ENCODE data around the gene PTGDR2.

The PTGDR2 gene

DNA sequence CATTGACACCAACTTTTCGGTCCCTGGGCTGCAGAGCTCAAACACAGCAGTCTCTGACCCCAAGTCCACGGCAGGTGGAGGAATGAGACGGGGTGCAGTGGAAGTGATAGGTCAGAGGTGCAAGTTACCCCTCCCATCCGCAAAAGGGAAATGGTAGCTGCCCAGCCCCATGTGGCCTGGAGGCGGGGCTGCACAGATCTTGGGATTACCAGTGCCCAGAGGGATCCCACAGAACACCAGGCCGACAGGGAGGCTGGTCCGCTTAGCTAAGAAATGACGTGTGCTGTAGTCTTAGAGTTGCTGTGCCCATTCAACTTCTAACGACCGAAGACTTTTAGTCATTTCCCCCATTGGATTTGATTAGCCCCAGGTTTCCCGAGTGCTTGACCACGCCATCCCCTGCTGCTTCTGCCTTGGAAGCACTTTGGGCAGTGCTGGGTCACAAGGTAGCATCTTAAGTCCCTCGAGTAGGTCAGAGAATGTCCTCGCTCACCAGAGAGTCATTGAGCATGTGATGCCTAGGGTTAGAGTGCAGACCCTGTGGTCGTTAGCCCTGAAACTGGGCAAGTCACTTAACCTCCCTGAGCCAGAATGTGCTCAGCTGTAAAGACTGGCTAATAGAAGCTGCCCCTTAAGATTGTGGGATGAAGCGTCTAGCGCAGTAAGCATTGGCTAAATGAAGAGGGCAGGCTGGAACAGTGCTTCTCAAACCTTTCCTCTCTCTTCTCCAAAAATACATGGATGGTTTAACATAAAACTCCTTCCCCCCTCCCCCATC lies 4.2 kb downstream of the PTGDR2 start:
- Histone ChIP-seq H3K4me3 (ENCODE audit: insufficient read length, low read depth) (no peak overlapping the region), H3K9me3 (ENCODE audit: insufficient read depth, low read length) (no peaks in the 10 kb centered on the region), H3K9ac (ENCODE audit: insufficient read length, low read depth) (no peak overlapping the region), H3K27me3 (ENCODE audit: insufficient read depth, insufficient read length) (no peaks in the 10 kb centered on the region), H3K36me3 (ENCODE audit: insufficient read depth, insufficient read length, low read length) (peaks cover 71% of the 10 kb centered on the region), H3K4me1 (ENCODE audit: insufficient read depth, insufficient read length) (peaks cover 2% of the 10 kb centered on the region)
- no peak for DNase-seq (ENCODE audit: low read depth, low spot score)
- TF ChIP-seq SUZ12 (IDR thresholded peaks at IDR 0.05; ENCODE audit: extremely low read depth, insufficient read depth, insufficient read length): no peak
- TF ChIP-seq ZNF274 (IDR thresholded peaks at IDR 0.05; ENCODE audit: low read depth, low read length): no peak
- TF ChIP-seq YY1 (IDR thresholded peaks at IDR 0.05; ENCODE audit: insufficient read depth, insufficient read length): no peak

DNA sequence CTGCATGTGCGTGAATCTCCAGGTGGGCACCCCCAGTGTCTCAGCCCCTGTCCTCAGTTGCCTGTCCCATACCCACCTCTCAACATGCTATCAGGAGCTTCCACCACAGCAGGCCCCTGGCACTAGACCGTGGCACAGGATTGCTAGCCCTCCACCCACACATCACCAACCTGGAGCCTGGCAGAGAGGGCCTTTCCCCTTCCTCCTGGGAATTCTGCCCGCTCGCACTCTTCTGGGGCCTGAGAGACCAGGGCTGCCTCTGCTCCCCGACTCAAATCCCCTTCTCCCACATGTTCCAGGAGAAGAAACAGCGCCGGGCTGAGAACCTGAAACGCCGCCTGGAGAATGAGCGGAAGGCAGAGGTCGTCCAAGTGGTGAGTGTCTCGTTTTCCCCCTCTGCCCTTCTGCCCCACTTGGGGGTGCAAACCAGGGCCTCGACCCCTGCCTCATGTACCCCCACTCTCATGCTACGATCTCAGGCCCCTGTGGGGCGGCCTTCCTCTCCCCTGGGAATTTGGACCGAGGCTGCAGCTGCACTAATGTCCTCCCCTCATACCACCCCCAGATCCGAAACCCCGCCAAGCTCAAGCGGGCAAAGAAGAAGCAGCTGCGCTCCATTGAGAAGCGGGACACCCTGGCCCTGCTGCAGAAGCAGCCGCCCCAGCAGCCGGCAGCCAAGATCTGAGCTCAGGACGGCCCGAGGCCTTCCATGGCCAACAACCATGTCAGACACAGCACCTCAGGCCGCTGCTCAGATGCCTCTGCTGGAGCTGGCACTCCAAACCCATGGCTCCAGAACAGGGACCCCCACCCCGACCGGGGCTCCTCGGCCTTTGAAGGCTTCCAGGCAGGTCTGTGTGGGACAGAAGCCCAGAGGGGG lies 5.9 kb downstream of the PTGDR2 start:
- TF ChIP-seq YY1 (IDR thresholded peaks at IDR 0.05; ENCODE audit: insufficient read depth, insufficient read length) (no peak), SUZ12 (IDR thresholded peaks at IDR 0.05; ENCODE audit: extremely low read depth, insufficient read depth, insufficient read length) (no peak), ZNF274 (IDR thresholded peaks at IDR 0.05; ENCODE audit: low read depth, low read length) (no peak)
- H3K9me3 ChIP-seq (ENCODE audit: insufficient read depth, low read length): no peaks in the 10 kb centered on the region
- H3K4me1 ChIP-seq (ENCODE audit: insufficient read depth, insufficient read length): peaks cover 3% of the 10 kb centered on the region
- DNase-seq (ENCODE audit: low read depth, low spot score): no peak
- no peaks in the 10 kb centered on the region for H3K27me3 ChIP-seq (ENCODE audit: insufficient read depth, insufficient read length)
- H3K9ac ChIP-seq (ENCODE audit: insufficient read length, low read depth): no peak overlapping the region
- no peak overlapping the region for H3K4me3 ChIP-seq (ENCODE audit: insufficient read length, low read depth)
- H3K36me3 ChIP-seq (ENCODE audit: insufficient read depth, insufficient read length, low read length): peaks cover 85% of the 10 kb centered on the region

DNA sequence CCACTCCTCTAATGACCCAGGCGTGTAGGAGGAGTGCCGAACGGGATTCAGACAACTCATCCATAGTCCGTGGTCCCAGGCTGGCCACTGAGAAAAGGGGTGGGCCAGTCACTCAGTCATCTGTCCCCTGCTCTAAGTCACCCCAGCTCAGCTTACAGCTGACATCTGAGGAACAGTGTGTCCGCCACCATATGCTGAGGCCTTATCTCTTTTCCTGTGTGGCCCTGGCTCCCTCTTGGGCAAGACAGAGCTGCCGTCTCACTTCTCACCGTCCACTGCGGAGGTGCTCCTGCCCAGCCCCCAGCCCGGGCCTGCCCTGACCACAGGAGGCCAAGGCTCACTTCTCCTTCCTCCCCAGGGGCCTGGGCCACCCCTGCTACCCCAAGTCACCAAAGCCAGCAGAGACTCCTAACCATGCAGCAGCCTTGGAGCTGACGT lies 7.0 kb downstream of the PTGDR2 start:
- H3K4me3 ChIP-seq (ENCODE audit: insufficient read length, low read depth): no peak overlapping the region
- H3K9ac ChIP-seq (ENCODE audit: insufficient read length, low read depth): no peak overlapping the region
- H3K36me3 ChIP-seq (ENCODE audit: insufficient read depth, insufficient read length, low read length): peaks cover 96% of the 10 kb centered on the region
- no peak for DNase-seq (ENCODE audit: low read depth, low spot score)
- H3K27me3 ChIP-seq (ENCODE audit: insufficient read depth, insufficient read length): no peaks in the 10 kb centered on the region
- no peak for TF ChIP-seq ZNF274 (IDR thresholded peaks at IDR 0.05; ENCODE audit: low read depth, low read length)
- no peak for TF ChIP-seq SUZ12 (IDR thresholded peaks at IDR 0.05; ENCODE audit: extremely low read depth, insufficient read depth, insufficient read length)
- no peak for TF ChIP-seq YY1 (IDR thresholded peaks at IDR 0.05; ENCODE audit: insufficient read depth, insufficient read length)
- H3K9me3 ChIP-seq (ENCODE audit: insufficient read depth, low read length): no peaks in the 10 kb centered on the region
- peaks cover 7% of the 10 kb centered on the region for H3K4me1 ChIP-seq (ENCODE audit: insufficient read depth, insufficient read length)

DNA sequence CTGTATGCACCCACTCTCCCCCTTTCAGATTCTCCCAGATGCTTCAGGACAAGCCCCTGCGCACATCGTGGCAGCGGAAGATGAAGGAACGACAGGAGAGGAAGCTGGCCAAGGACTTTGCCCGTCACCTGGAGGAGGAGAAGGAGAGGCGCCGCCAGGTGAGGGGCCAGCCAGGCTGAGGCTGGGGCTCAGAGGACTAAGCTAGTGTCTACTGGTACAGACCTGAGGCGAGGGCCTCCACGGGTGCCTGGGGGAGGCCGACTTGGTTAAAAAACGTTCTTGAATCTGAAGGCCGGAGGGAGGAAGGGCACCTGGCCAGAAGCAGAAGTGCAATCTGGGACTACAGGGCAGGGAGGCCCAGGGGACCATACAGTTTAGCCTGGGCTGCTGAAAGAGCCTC lies 7.9 kb downstream of the PTGDR2 start:
- H3K4me1 ChIP-seq (ENCODE audit: insufficient read depth, insufficient read length): peaks cover 11% of the 10 kb centered on the region
- no peaks in the 10 kb centered on the region for H3K9me3 ChIP-seq (ENCODE audit: insufficient read depth, low read length)
- H3K27me3 ChIP-seq (ENCODE audit: insufficient read depth, insufficient read length): no peaks in the 10 kb centered on the region
- peaks cover 94% of the 10 kb centered on the region for H3K36me3 ChIP-seq (ENCODE audit: insufficient read depth, insufficient read length, low read length)
- no peak overlapping the region for H3K4me3 ChIP-seq (ENCODE audit: insufficient read length, low read depth)
- no peak overlapping the region for H3K9ac ChIP-seq (ENCODE audit: insufficient read length, low read depth)
- no peak for DNase-seq (ENCODE audit: low read depth, low spot score)
- TF ChIP-seq ZNF274 (IDR thresholded peaks at IDR 0.05; ENCODE audit: low read depth, low read length): no peak
- TF ChIP-seq YY1 (IDR thresholded peaks at IDR 0.05; ENCODE audit: insufficient read depth, insufficient read length): no peak
- TF ChIP-seq SUZ12 (IDR thresholded peaks at IDR 0.05; ENCODE audit: extremely low read depth, insufficient read depth, insufficient read length): no peak

DNA sequence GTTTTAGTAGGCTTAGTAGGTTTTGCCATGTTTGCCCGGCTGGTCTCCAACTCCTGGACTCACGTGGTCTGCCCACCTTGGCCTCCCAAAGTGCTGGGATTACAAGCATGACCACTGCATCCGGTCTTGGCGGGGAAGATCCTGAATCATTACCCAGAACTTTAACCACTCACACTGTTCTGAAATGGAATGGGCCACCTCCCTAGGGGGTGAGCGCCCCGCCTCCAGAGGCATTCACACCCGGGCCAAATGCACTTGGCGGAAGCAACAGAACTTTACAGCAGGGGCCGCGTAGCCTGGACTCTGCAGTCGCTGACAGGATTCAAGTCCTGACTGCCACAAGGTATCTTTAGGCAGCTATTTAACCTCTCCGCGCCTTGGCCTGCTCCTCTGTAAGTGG lies 8.5 kb downstream of the PTGDR2 start:
- Histone ChIP-seq H3K36me3 (ENCODE audit: insufficient read depth, insufficient read length, low read length) (peaks cover 88% of the 10 kb centered on the region), H3K27me3 (ENCODE audit: insufficient read depth, insufficient read length) (no peaks in the 10 kb centered on the region), H3K4me3 (ENCODE audit: insufficient read length, low read depth) (no peak overlapping the region), H3K4me1 (ENCODE audit: insufficient read depth, insufficient read length) (peaks cover 11% of the 10 kb centered on the region), H3K9me3 (ENCODE audit: insufficient read depth, low read length) (no peaks in the 10 kb centered on the region), H3K9ac (ENCODE audit: insufficient read length, low read depth) (no peak overlapping the region)
- no peak for TF ChIP-seq SUZ12 (IDR thresholded peaks at IDR 0.05; ENCODE audit: extremely low read depth, insufficient read depth, insufficient read length)
- TF ChIP-seq YY1 (IDR thresholded peaks at IDR 0.05; ENCODE audit: insufficient read depth, insufficient read length): no peak
- no peak for TF ChIP-seq ZNF274 (IDR thresholded peaks at IDR 0.05; ENCODE audit: low read depth, low read length)
- DNase-seq (ENCODE audit: low read depth, low spot score): no peak

DNA sequence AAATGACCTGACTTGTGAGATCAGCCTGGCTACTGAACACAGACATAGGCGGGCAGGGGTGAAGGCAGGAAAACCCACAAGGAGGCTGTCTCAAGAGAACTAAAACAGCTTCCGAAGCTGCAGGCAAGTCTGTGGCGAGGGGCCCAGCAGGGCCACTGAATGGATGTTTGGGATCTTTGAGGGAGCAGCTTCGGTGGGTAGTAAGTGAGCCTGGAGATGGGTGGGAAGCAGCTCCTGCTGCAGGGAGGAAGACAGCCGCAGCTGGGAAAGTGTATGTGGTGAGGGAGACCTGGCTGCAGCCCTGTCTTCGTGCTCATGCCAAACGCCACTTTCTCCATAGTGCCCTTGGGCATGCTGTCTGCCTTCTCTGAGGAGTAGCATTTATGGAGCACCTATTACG lies 10.4 kb downstream of the PTGDR2 start:
- DNase-seq (ENCODE audit: low read depth, low spot score): no peak
- no peak overlapping the region for H3K4me3 ChIP-seq (ENCODE audit: insufficient read length, low read depth)

DNA sequence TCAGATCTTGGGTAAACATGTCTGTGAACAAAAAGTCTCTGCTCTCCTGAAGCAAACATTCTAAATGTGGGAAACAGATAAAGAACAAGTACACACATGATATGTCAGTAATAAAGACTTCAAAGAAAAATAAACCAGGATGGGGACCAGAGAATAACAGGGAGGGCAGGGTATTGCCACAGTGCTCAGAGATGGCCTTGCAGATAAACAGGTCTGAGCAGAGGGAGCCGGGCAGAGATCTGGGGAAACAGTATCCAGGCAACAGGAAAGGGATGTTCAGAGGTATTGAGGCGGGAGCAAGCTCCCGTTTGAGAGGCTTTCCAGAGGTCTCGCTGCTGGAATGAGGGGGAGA lies 10.9 kb downstream of the PTGDR2 start:
- Histone ChIP-seq H3K27me3 (ENCODE audit: insufficient read depth, insufficient read length) (no peaks in the 10 kb centered on the region), H3K9ac (ENCODE audit: insufficient read length, low read depth) (no peak overlapping the region), H3K36me3 (ENCODE audit: insufficient read depth, insufficient read length, low read length) (peaks cover 65% of the 10 kb centered on the region), H3K4me1 (ENCODE audit: insufficient read depth, insufficient read length) (peaks cover 18% of the 10 kb centered on the region), H3K9me3 (ENCODE audit: insufficient read depth, low read length) (no peaks in the 10 kb centered on the region), H3K4me3 (ENCODE audit: insufficient read length, low read depth) (no peak overlapping the region)
- TF ChIP-seq YY1 (IDR thresholded peaks at IDR 0.05; ENCODE audit: insufficient read depth, insufficient read length): no peak
- no peak for TF ChIP-seq SUZ12 (IDR thresholded peaks at IDR 0.05; ENCODE audit: extremely low read depth, insufficient read depth, insufficient read length)
- TF ChIP-seq ZNF274 (IDR thresholded peaks at IDR 0.05; ENCODE audit: low read depth, low read length): no peak
- no peak for DNase-seq (ENCODE audit: low read depth, low spot score)

More for the DNA sequence above, 10.4 kb downstream of the PTGDR2 start:
- Histone ChIP-seq H3K36me3 (ENCODE audit: insufficient read depth, insufficient read length, low read length) (peaks cover 70% of the 10 kb centered on the region), H3K9ac (ENCODE audit: insufficient read length, low read depth) (peak overlapping the region; percentile 24), H3K9me3 (ENCODE audit: insufficient read depth, low read length) (no peaks in the 10 kb centered on the region), H3K4me1 (ENCODE audit: insufficient read depth, insufficient read length) (peaks cover 18% of the 10 kb centered on the region), H3K27me3 (ENCODE audit: insufficient read depth, insufficient read length) (no peaks in the 10 kb centered on the region)
- TF ChIP-seq ZNF274 (IDR thresholded peaks at IDR 0.05; ENCODE audit: low read depth, low read length) (no peak), SUZ12 (IDR thresholded peaks at IDR 0.05; ENCODE audit: extremely low read depth, insufficient read depth, insufficient read length) (no peak), YY1 (IDR thresholded peaks at IDR 0.05; ENCODE audit: insufficient read depth, insufficient read length) (no peak)
